ENCODE data around the gene KCNIP2.

KCNIP2 gene

DNA sequence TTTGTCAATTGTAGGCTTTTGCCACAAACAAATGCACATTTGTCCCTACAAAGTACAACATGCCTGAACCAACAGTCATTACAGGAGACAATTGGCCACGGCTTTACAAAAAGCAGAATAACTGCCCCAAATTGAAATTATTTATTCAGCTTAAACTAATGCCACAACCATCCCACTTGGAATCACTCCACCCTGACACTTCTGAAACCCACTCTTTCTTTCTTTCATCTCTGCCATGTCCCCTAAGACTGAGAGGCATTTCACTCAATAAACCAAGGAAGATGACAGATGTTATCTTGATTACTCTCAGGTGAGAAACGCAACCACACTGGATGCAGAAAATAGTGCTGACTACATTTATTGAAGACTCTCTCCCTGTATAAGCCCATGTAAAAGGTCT lies 57.8 kb downstream of the KCNIP2 start:
- H3K4me3 Mint-ChIP-seq, result peak overlapping the region; percentile 1 to 57 (median 1)
- no peaks in the 10 kb centered on the region for H3K9me3 Mint-ChIP-seq
- peaks cover 36% of the 10 kb centered on the region for H3K36me3 Mint-ChIP-seq (ENCODE audit: low read depth)
- peaks cover 36% of the 10 kb centered on the region for H3K4me1 Mint-ChIP-seq
- no peak overlapping the region for H3K27ac Mint-ChIP-seq
- H3K27me3 Mint-ChIP-seq (ENCODE audit: low read depth), result peaks cover 16% of the 10 kb centered on the region
- TF ChIP-seq, protein P1, sequence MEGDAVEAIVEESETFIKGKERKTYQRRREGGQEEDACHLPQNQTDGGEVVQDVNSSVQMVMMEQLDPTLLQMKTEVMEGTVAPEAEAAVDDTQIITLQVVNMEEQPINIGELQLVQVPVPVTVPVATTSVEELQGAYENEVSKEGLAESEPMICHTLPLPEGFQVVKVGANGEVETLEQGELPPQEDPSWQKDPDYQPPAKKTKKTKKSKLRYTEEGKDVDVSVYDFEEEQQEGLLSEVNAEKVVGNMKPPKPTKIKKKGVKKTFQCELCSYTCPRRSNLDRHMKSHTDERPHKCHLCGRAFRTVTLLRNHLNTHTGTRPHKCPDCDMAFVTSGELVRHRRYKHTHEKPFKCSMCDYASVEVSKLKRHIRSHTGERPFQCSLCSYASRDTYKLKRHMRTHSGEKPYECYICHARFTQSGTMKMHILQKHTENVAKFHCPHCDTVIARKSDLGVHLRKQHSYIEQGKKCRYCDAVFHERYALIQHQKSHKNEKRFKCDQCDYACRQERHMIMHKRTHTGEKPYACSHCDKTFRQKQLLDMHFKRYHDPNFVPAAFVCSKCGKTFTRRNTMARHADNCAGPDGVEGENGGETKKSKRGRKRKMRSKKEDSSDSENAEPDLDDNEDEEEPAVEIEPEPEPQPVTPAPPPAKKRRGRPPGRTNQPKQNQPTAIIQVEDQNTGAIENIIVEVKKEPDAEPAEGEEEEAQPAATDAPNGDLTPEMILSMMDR (IDR thresholded peaks at IDR 0.05; ENCODE audit: unreplicated experiment in 3 of 3), result no peak

- Mint-ChIP-seq H3K4me3 (peak overlapping the region; percentile 98 to 100 (median 100)), H3K9me3 (no peaks in the 10 kb centered on the region), H3K36me3 (ENCODE audit: low read depth) (peaks cover 32% of the 10 kb centered on the region), H3K27me3 (ENCODE audit: low read depth) (peaks cover 29% of the 10 kb centered on the region), H3K27ac (peak overlapping the region; percentile 67 to 84 (median 71)), H3K4me1 (peaks cover 36% of the 10 kb centered on the region)
- TF ChIP-seq, protein P1 (IDR thresholded peaks at IDR 0.05; ENCODE audit: unreplicated experiment in 3 of 3), result no peak
Observed at GRCh38 chr10:101784558-101784957, 59.0 kb downstream of the KCNIP2 start.

DNA sequence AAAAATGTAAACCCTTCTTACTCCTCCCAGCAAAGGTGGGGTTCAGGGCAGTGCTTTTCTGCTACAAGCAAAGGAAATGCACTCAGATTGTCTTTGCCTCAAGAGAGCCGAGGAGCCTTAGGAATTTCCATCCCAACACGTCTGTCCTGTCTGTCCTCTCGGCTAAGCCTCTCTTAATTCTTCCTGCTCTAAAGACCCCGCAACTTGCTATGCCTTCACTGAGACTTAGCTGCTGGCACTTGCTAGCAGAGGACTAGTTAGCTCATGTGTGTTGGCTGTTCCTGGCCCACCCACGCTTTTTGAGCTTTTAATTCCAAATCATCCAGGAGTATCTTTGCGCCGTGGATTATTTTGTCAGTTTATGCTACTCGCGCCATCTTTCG lies 59.9 kb downstream of the KCNIP2 start:
- peaks cover 24% of the 10 kb centered on the region for H3K36me3 Mint-ChIP-seq (ENCODE audit: low read depth)
- TF ChIP-seq, protein P1 (IDR thresholded peaks at IDR 0.05; ENCODE audit: unreplicated experiment in 3 of 3), result no peak
- H3K27me3 Mint-ChIP-seq (ENCODE audit: low read depth), result peaks cover 37% of the 10 kb centered on the region
- peak overlapping the region; percentile 98 to 100 (median 100) for H3K4me3 Mint-ChIP-seq
- peaks cover 42% of the 10 kb centered on the region for H3K4me1 Mint-ChIP-seq
- no peaks in the 10 kb centered on the region for H3K9me3 Mint-ChIP-seq
- H3K27ac Mint-ChIP-seq, result peak overlapping the region; percentile 67 to 84 (median 71)

DNA sequence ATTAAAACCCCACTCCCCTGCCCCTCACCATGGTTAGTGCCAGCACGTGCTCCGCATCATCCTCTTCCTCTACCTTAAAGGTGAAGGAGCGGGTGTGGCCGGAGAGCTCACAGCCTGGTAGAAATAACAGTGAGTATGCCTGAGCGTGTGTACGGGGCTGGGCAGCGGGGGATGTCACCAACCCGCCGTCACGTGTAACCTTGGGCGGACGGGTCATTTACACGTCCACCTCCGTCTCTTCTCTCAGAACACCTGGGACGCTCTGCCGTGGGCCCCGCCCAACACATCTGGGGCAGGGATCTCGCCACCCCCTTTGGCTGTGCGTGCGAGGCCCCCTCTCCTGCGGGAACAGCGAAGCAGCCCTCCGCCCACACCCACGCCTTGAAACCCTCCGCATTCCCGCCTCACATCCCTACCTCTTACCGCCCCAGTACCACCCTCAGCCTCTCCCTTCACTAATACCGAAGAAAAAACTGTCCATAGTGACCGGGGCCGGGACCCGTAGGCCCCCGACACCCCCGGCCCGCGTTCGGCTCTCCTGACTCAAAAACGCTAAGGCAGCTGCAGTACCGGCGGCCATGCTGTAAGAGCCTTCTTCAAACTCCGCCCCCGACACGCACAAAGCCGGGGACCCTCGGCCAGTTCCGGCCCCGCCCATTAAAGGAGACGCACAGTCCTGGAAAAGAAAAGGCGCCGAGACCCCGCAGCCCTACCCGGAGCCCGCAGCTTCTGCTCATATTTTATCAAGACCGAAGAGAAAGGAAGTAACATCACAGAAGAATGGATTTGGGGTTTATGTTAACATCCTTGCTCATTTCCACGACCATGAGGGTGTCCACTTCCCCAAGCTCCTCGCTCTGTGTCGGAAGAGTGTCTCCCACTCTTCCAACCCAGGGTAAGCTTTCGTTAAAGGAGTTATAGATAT lies 60.5 kb downstream of the KCNIP2 start, which contains the start of gene NPM3:
Gene NPM3 (minus strand): TSS at position 636 of the 925 bp plus-strand sequence. CDS start 56 bp downstream, at position 580.
- Mint-ChIP-seq H3K4me1 (peaks cover 43% of the 10 kb centered on the region), H3K27me3 (ENCODE audit: low read depth) (peaks cover 44% of the 10 kb centered on the region), H3K27ac (peak within 1 kb of the TSS; percentile 67 to 84 (median 71)), H3K36me3 (ENCODE audit: low read depth) (peaks cover 24% of the 10 kb centered on the region), H3K4me3 (peak within 1 kb of the TSS; percentile 98 to 100 (median 100)), H3K9me3 (no peaks in the 10 kb centered on the region)
- TF ChIP-seq, protein P1 (IDR thresholded peaks at IDR 0.05; ENCODE audit: unreplicated experiment in 3 of 3), result no peak

DNA sequence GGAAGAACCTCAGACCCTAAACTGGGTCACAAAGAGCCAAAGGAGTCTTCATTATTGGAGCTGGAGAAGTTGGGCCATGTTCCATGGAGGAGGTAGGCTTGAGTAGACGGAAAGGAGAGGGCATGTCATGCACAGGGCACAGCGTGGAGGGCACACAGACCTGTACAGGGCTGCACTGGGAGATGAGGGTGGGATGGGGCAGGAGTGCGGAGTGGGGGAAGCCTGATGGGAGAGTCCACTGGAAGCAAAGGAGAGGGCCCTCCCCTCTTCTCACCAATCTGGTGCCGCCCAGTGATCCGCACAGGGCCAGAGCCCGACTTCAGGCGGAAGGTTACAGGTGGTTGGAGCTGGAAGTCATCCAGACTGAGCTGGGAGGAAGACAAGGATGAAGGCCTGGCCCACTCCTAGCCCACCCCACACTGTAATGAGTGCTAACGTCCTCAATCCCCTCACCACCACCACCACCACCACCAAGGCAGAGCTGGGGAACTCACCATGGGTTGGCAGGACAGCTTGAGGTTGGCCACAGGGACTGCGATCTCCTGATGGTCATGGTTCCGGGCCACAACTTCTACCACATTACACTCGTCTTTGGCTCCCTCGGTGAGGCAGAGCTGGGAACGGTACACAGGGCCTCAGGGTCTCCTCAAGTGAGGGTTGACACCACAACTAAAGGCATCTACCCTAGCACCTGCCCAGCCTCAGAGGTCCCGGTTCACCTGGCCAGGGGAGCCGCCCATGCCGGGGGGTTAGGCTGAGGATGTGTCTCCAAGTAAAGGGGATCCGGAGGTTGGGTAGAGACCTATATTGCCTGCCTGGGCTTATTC lies 61.4 kb downstream of the KCNIP2 start:
- TF ChIP-seq, protein P1 (IDR thresholded peaks at IDR 0.05; ENCODE audit: unreplicated experiment in 3 of 3), result no peak
- Mint-ChIP-seq H3K4me1 (peaks cover 43% of the 10 kb centered on the region), H3K27ac (no peak overlapping the region), H3K36me3 (ENCODE audit: low read depth) (peaks cover 25% of the 10 kb centered on the region), H3K9me3 (no peaks in the 10 kb centered on the region), H3K4me3 (peak overlapping the region; percentile 98 to 100 (median 100)), H3K27me3 (ENCODE audit: low read depth) (peaks cover 52% of the 10 kb centered on the region)
